Measurements from ENCODE around the gene NPB. TPM values are rescaled to one million over a fixed set of nuclear protein-coding genes. Genes with fewer than 3 reads are reported as not detected.

The NPB gene
- total RNA-seq, 1 experiment from 2014 or later: 0.47 TPM

DNA sequence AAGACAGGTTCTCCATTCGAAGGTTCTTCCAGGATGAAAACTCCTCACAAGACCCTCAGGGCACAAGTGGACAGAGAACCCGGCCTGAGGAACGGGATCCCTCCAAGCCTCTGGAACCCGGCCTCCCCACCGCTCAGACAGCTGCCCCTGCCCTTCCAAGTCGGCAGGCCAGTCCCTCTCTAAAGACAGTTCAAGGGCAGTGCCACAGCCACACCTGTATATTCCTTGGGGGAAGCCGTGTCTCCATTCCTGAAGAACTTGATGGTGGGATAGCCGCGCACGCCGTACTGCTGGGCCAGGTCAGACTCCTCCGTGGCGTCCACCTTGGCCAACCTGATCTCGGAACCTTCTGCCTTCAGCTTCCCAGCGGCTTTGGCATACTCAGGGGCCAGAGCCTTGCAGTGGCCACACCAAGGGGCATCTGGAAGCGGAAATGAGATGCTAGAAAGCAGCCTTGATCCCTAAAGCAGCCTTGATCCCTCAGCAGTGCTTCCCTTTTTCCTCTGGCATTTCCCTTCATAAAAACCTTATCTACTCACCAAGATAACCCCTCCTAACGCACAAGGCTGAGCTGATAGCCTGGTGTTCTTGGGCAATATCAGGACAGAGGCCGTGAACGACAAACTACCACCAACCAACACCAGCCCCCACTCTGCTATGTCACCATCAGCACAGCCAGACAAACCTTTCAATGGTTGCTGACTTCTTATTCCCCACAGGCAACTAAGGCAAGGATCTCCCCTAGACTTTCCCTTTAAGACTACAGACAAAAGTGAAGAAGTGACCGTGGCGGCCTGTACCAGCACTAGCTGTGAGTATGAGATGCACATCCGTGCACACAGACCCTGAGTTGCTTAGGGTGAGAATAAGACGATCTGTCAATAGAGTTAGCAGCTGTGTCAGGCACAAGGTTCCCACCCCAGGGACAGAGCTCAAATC, 42.8 kb upstream of the NPB start:
- peaks cover 95% of the 10 kb centered on the region for H3K36me3 Mint-ChIP-seq (ENCODE audit: insufficient read depth, unreplicated experiment)
- DNase-seq: no peak
- no peaks in the 10 kb centered on the region for H3K9me3 Mint-ChIP-seq (ENCODE audit: low read depth, unreplicated experiment)
- H3K4me3 Mint-ChIP-seq (ENCODE audit: low read depth, unreplicated experiment): peak overlapping the region; percentile 99
- TF ChIP-seq, protein P1, sequence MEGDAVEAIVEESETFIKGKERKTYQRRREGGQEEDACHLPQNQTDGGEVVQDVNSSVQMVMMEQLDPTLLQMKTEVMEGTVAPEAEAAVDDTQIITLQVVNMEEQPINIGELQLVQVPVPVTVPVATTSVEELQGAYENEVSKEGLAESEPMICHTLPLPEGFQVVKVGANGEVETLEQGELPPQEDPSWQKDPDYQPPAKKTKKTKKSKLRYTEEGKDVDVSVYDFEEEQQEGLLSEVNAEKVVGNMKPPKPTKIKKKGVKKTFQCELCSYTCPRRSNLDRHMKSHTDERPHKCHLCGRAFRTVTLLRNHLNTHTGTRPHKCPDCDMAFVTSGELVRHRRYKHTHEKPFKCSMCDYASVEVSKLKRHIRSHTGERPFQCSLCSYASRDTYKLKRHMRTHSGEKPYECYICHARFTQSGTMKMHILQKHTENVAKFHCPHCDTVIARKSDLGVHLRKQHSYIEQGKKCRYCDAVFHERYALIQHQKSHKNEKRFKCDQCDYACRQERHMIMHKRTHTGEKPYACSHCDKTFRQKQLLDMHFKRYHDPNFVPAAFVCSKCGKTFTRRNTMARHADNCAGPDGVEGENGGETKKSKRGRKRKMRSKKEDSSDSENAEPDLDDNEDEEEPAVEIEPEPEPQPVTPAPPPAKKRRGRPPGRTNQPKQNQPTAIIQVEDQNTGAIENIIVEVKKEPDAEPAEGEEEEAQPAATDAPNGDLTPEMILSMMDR (IDR thresholded peaks at IDR 0.05; ENCODE audit: unreplicated experiment): no peak
- CTCF ChIA-PET: interaction anchor here (0.6 kb wide), 2 partner anchors 10 to 16 kb away, joined by 3 read pairs; no protein-coding TSS in a partner anchor
- H3K27ac Mint-ChIP-seq (ENCODE audit: unreplicated experiment): peak overlapping the region; percentile 96
- H3K27me3 Mint-ChIP-seq (ENCODE audit: unreplicated experiment): no peaks in the 10 kb centered on the region
- H3K4me1 Mint-ChIP-seq (ENCODE audit: low read depth, unreplicated experiment): peaks cover 20% of the 10 kb centered on the region
- BruUV-seq (replicated peaks): TSS peak; percentile 42
- intact Hi-C loops (cut with micrococcal nuclease; ENCODE audit: unreplicated experiment): no loop called here

DNA sequence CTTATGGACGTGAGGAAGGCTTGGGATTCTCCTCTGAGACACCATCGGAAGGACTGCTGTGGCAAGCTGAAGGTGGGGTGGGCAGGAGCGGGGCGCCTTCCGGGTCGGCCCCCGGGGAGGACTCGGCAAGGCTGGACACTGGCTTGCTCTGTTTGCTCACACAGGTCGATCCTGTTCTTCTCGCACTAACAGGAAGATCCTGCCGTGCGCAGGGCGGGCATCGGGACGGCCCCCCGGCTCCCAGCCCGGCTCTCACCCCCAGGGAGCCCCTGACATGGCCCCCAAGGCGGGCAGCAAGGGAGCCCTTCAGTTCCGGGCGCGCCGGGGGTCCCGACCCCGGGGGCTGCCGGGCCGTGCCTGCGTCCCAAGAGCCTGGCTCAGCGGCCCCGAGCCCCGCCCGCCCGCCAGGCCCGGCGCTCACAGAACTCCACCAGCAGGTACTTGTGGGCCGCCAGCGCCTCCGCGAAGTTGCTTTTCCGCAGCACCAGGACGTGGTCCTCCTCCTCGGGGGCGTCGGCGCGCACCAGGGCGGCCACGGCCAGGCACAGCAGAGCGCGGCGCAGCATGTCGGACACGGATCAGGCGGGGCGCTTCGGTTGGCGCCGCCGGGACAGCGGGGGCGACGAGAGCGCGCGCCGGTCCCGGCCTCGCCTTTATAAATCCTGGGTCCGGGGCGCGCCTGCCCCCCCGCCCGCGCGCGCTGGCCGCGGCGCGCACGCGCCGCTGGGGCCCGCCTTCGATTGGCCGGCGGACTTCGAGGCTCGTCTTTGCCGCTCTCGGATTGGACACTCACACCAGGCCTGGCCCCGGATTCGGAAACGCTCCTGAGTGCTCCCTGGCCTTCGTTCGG, 41.9 kb upstream of the NPB start, which contains the start of gene P4HB:
Gene P4HB, minus strand, starts transcription at position 630 of the 850 bp plus-strand sequence. Its CDS starts 64 bp downstream, at position 566.
- intact Hi-C loops (cut with micrococcal nuclease; ENCODE audit: unreplicated experiment): no loop called here
- Mint-ChIP-seq H3K36me3 (ENCODE audit: insufficient read depth, unreplicated experiment) (peaks cover 95% of the 10 kb centered on the region), H3K27me3 (ENCODE audit: unreplicated experiment) (no peaks in the 10 kb centered on the region), H3K4me1 (ENCODE audit: low read depth, unreplicated experiment) (peaks cover 20% of the 10 kb centered on the region), H3K27ac (ENCODE audit: unreplicated experiment) (peak within 1 kb of the TSS; percentile 96), H3K9me3 (ENCODE audit: low read depth, unreplicated experiment) (no peaks in the 10 kb centered on the region), H3K4me3 (ENCODE audit: low read depth, unreplicated experiment) (peak within 1 kb of the TSS; percentile 99)
- TF ChIP-seq, protein P1 (IDR thresholded peaks at IDR 0.05; ENCODE audit: unreplicated experiment): no peak
- CTCF ChIA-PET: interaction anchor here (0.6 kb wide), 1 partner anchor 11 kb away, joined by 3 read pairs; no protein-coding TSS in a partner anchor
- no TSS peak for BruUV-seq (replicated peaks)
- peak; percentile 27 for DNase-seq

DNA sequence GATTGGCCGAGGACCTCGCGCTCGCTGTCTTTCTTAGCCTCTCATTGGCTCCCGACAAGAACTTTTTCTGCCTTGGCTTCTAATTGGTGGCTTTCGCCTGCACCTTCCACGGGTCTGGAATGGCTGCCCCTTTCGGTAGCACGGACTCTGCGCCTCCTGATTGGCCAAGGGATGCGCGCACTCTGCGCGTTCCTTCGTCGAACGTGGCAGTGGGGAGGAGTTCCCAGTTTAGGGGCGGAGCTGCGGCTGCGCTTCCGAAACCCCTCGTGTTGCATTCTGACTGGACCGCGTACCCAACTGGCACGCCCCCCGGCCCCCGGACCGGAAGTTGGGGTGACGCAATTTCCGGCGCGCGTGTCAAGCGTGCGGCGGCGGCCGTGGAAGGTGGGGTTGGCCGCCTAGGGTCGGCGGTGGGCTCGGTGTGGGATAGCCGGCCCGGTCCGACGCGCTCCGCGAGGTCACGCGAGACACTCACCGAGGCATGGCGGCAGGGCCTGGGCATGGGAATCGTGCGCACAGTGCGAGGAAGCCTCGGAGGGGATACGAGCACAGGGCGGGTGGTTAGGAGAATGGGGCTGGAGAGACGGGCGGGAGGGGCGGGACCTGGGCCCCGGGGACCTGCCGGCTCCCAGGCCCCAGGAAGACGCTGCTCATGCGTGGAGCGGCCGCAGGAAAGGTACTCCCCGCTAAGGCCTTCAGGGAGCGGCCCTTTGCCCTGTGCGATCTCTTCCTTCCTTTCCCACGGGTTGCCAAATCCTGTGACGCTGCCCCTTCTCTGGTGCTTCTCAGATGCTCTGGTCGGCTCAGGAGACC, 41.1 kb upstream of the NPB start:
- CTCF ChIA-PET: no interaction called here
- Mint-ChIP-seq H3K27ac (ENCODE audit: unreplicated experiment) (peak overlapping the region; percentile 96), H3K36me3 (ENCODE audit: insufficient read depth, unreplicated experiment) (peaks cover 95% of the 10 kb centered on the region), H3K4me1 (ENCODE audit: low read depth, unreplicated experiment) (peaks cover 29% of the 10 kb centered on the region), H3K27me3 (ENCODE audit: unreplicated experiment) (no peaks in the 10 kb centered on the region), H3K4me3 (ENCODE audit: low read depth, unreplicated experiment) (peak overlapping the region; percentile 99), H3K9me3 (ENCODE audit: low read depth, unreplicated experiment) (no peaks in the 10 kb centered on the region)
- TF ChIP-seq, protein P1 (IDR thresholded peaks at IDR 0.05; ENCODE audit: unreplicated experiment): no peak
- intact Hi-C loops (cut with micrococcal nuclease; ENCODE audit: unreplicated experiment): no loop called here
- no TSS peak for BruUV-seq (replicated peaks)
- peak; percentile 99 for DNase-seq
